Keratinocyte (primary cell): ENCODE results near the gene L3MBTL2. TPM values are rescaled to one million over a fixed set of nuclear protein-coding genes. Genes with fewer than 3 reads are reported as not detected.

Source experiments
- DNase-seq: peaks from one replicate; pipeline ENCODE4 v3.0.0-alpha.2; 2011; ENCODE audit warnings: low read depth, missing footprints, low spot score
- FAIRE-seq: peaks from 2 replicates; lab custom pipeline; 2011; peaks lifted over from hg19 to GRCh38; lab: Jason Lieb, UNC
- H2AFZ ChIP-seq: 2 replicates; pipeline ENCODE4 v1.6.0; 2012; ENCODE audit warnings: low read length, control low read depth, inconsistent platforms; ENCODE audit not compliant: control insufficient read depth
- H3K27ac ChIP-seq: 2 replicates; pipeline ENCODE4 v1.5.1; 2011; ENCODE audit warnings: low read length; ENCODE audit not compliant: control insufficient read depth, insufficient read depth
- H3K27me3 ChIP-seq: 3 replicates; pipeline ENCODE4 v1.6.0; 2011; ENCODE audit warnings: low read length; ENCODE audit not compliant: control insufficient read depth, insufficient read depth; ENCODE audit errors: extremely low read depth
- H3K36me3 ChIP-seq, 2 experiments: 2 replicates in 1 of 2; 3 replicates in 1 of 2; pipeline ENCODE4 v1.5.1; 2011; ENCODE audit warnings: low read length in 2 of 2, mild to moderate bottlenecking in 1 of 2; ENCODE audit not compliant: control insufficient read depth in 2 of 2, insufficient read depth in 2 of 2; ENCODE audit errors: extremely low read depth in 1 of 2
- H3K4me1 ChIP-seq: 3 replicates; pipeline ENCODE4 v1.5.1; 2011; ENCODE audit warnings: low read length; ENCODE audit not compliant: control insufficient read depth, insufficient read depth; ENCODE audit errors: extremely low read depth
- H3K4me2 ChIP-seq: 3 replicates; pipeline ENCODE4 v1.6.0; 2011; ENCODE audit warnings: low read depth, low read length; ENCODE audit not compliant: control insufficient read depth, insufficient read depth; ENCODE audit errors: extremely low read depth
- H3K4me3 ChIP-seq, 3 experiments: fragments of 200-600 bp in 1 of 3; sonication (generic) in 1 of 3; 2 replicates in 2 of 3; 3 replicates in 1 of 3; pipeline ENCODE4 v1.5.1; 2011 to 2016; ENCODE audit warnings: low read length in 3 of 3, mild to moderate bottlenecking in 3 of 3, control low read depth in 2 of 3, inconsistent platforms in 1 of 3, low read depth in 1 of 3, mixed read lengths in 1 of 3, mixed run types in 1 of 3, moderate library complexity in 1 of 3; ENCODE audit not compliant: control insufficient read depth in 2 of 3, insufficient read depth in 2 of 3; ENCODE audit errors: extremely low read depth in 1 of 3
- H3K79me2 ChIP-seq: 2 replicates; pipeline ENCODE4 v1.6.0; 2012; ENCODE audit warnings: low read length; ENCODE audit not compliant: control insufficient read depth, insufficient read depth
- H3K9ac ChIP-seq: 3 replicates; pipeline ENCODE4 v1.6.0; 2011; ENCODE audit warnings: low read length; ENCODE audit not compliant: control insufficient read depth, insufficient read depth; ENCODE audit errors: extremely low read depth
- H3K9me1 ChIP-seq: 3 replicates; pipeline ENCODE4 v1.6.0; 2011; ENCODE audit warnings: low read length; ENCODE audit not compliant: control insufficient read depth, insufficient read depth; ENCODE audit errors: extremely low read depth
- H3K9me3 ChIP-seq: 2 replicates; pipeline ENCODE4 v1.5.1; 2012; ENCODE audit warnings: low read depth, low read length; ENCODE audit not compliant: control insufficient read depth
- H4K20me1 ChIP-seq: 3 replicates; pipeline ENCODE4 v1.6.0; 2011; ENCODE audit warnings: low read length; ENCODE audit not compliant: control insufficient read depth, insufficient read depth; ENCODE audit errors: extremely low read depth
- CTCF ChIP-seq, 3 experiments: IDR thresholded peaks in 1 of 3; conservative IDR thresholded peaks in 1 of 3; optimal IDR thresholded peaks in 1 of 3; 2 replicates in 2 of 3; 3 replicates in 1 of 3; pipeline versions ENCODE3 to v1.5.1; 2011; ENCODE audit warnings: low read length in 3 of 3, mild to moderate bottlenecking in 3 of 3, moderate library complexity in 2 of 3, control low read depth in 1 of 3, inconsistent platforms in 1 of 3; ENCODE audit not compliant: insufficient read depth in 2 of 3; ENCODE audit errors: extremely low read depth in 1 of 3
- EZH2 ChIP-seq: IDR thresholded peaks from one replicate; pipeline ENCODE4 v1.6.1; 2012; ENCODE audit warnings: inconsistent platforms, mild to moderate bottlenecking, low read length, moderate library complexity
- dilution Hi-C: fragments of 300-500 bp; cut with MboI; formaldehyde crosslinking; loops from one replicate; pipeline ENCODE4 v1.7.0; 2020; ENCODE audit warnings: low sequenced_read_pairs; ENCODE audit not compliant: extremely low pct_ligation_motif_present
- polyA plus RNA-seq, 5 experiments: library from polyadenylated mRNA; depleted of rRNA in 3 of 5; stranded (reverse) in 3 of 5; stranded (forward) in 1 of 5; unstranded in 1 of 5; fragments of >200 nt; gene quantifications; 1 replicate in 1 of 5; 2 replicates in 3 of 5; 3 replicates in 1 of 5; pipeline versions ENCODE4 v1.2.1 to v1.2.3, GENCODE V29; 2011 to 2012; ENCODE audit warnings: missing spikeins in 2 of 5, low read depth in 1 of 5, low replicate concordance in 1 of 5
- small RNA-seq, 3 experiments: library from RNA; depleted of rRNA; stranded (forward); fragments of <200 nt; gene quantifications; one replicate each; pipeline ENCODE3, GENCODE V24; 2012; ENCODE audit warnings: low read depth in 3 of 3, low replicate concordance in 1 of 3; ENCODE audit not compliant: insufficient read length in 3 of 3

The L3MBTL2 gene
- polyA plus RNA-seq, 1 donor (not counting 4 experiments of a cell fraction or from before 2014, with no cell fraction given): 16.7 TPM

- Histone ChIP-seq H3K9me1 (peaks cover 2% of the 10 kb centered on the region), H3K4me1 (peaks cover 34% of the 10 kb centered on the region), H3K4me2 (peak overlapping the region; percentile 43), H3K9me3 (no peaks in the 10 kb centered on the region), H4K20me1 (peaks cover 13% of the 10 kb centered on the region), H3K9ac (peak overlapping the region; percentile 25), H2AFZ (no peak overlapping the region), H3K27me3 (no peaks in the 10 kb centered on the region), H3K4me3 (no peak overlapping the region), H3K36me3 (peaks cover 18 to 50% of the 10 kb centered on the region in 2 experiments), H3K79me2 (peaks cover 62% of the 10 kb centered on the region), H3K27ac (peak overlapping the region; percentile 37)
- dilution Hi-C loops: no loop called here
- DNase-seq: peak; percentile 98
- FAIRE-seq: peak; percentile 99
- TF ChIP-seq EZH2: no peak
- TF ChIP-seq CTCF (optimal IDR thresholded peaks at IDR 0.05 in 1 of 3, IDR thresholded peaks at IDR 0.05 in 1 of 3, conservative IDR thresholded peaks at IDR 0.05 in 1 of 3; ENCODE audit: extremely low read depth in 1 of 3, insufficient read depth in 2 of 3, low read length in 3 of 3): no peak
Measured at GRCh38 chr22:41280065-41280464, 75.0 kb downstream of the L3MBTL2 start.

DNA sequence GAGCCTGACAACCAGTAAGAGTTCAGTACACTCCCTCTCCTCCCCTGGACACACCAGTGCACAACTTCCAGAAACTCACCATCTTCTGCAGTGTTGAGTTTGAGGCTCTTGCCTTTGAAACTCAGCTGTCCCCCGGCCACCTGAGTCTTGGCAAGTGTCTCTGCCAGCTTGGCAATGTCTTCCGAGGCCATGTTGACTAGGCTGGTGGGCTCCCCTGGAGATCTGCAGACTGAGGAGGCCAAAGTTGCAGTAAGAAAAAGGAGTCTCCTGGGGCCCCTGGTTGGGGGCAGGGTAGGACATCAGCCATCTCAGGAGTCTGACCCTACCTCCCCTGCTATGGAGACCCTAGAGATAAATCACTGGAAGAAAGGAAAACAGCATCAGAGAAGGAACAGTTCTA, 75.7 kb downstream of the L3MBTL2 start:
- Histone ChIP-seq H4K20me1 (peaks cover 14% of the 10 kb centered on the region), H3K4me2 (peak overlapping the region; percentile 23), H3K4me1 (peaks cover 31% of the 10 kb centered on the region), H3K27me3 (no peaks in the 10 kb centered on the region), H3K79me2 (peaks cover 65% of the 10 kb centered on the region), H2AFZ (no peak overlapping the region), H3K27ac (peak overlapping the region; percentile 37), H3K36me3 (peaks cover 17 to 49% of the 10 kb centered on the region in 2 experiments), H3K9me1 (peaks cover 2% of the 10 kb centered on the region), H3K9me3 (no peaks in the 10 kb centered on the region), H3K9ac (no peak overlapping the region), H3K4me3 (no peak overlapping the region)
- DNase-seq: no peak
- TF ChIP-seq EZH2 (no peak), CTCF (optimal IDR thresholded peaks at IDR 0.05 in 1 of 3, IDR thresholded peaks at IDR 0.05 in 1 of 3, conservative IDR thresholded peaks at IDR 0.05 in 1 of 3; ENCODE audit: extremely low read depth in 1 of 3, insufficient read depth in 2 of 3, low read length in 3 of 3) (no peak)
- dilution Hi-C loops: no loop called here
- no peak for FAIRE-seq

Small RNAs within 50 kb of the gene (small RNA-seq; reads per million reads assigned to genes)
- 0 reads per million in 3 experiments for gene MIR6889
- gene RNU6-375P: 0 reads per million in 3 experiments

Other genes starting within 250 kb of the L3MBTL2 start
- 7.9 to 10.5 TPM (median 9.7 TPM) in 3 replicates for gene EP300, start 112.7 kb upstream of the L3MBTL2 start, polyA plus RNA-seq
- 0.16 to 0.26 TPM (median 0.26 TPM) in 3 replicates for gene CHADL, start 35.6 kb downstream of the L3MBTL2 start, polyA plus RNA-seq
- gene RANGAP1, start 80.9 kb downstream of the L3MBTL2 start, polyA plus RNA-seq: 85.9 to 119 TPM (median 108 TPM) in 3 replicates
- 24.2 to 31.9 TPM (median 25.5 TPM) in 3 replicates for gene ZC3H7B, start 96.2 kb downstream of the L3MBTL2 start, polyA plus RNA-seq
- 8.6 to 12.4 TPM (median 12.0 TPM) in 3 replicates for gene TEF, start 176.6 kb downstream of the L3MBTL2 start, polyA plus RNA-seq
- gene TOB2, start 241.5 kb downstream of the L3MBTL2 start, polyA plus RNA-seq: 14.5 to 19.2 TPM (median 14.6 TPM) in 3 replicates